DND-41 (cell line): ENCODE data around the gene TMUB2.

Source experiments
- ATAC-seq: fragments of 200-7000 bp; cut with Tn5 transposase; 3 replicates; pipeline ENCODE4 v1.9.1; 2021; ENCODE audit warnings: low read depth; ENCODE audit not compliant: insufficient read depth
- DNase-seq: peaks from one replicate; pipeline ENCODE4 v3.0.0-alpha.2; 2020
- H2AFZ ChIP-seq: 2 replicates; pipeline ENCODE4 v1.6.0; 2012; ENCODE audit warnings: low read depth, low read length
- H3K27ac ChIP-seq: 2 replicates; pipeline ENCODE4 v1.5.1; 2012; ENCODE audit warnings: low read length, inconsistent platforms
- H3K27me3 ChIP-seq: fragments of 200-600 bp; sonication (generic); 2 replicates; pipeline ENCODE4 v1.6.0; 2012; ENCODE audit warnings: low read length, mild to moderate bottlenecking, inconsistent platforms; ENCODE audit not compliant: insufficient read depth, poor library complexity
- H3K36me3 ChIP-seq: 2 replicates; pipeline ENCODE4 v1.5.1; 2012; ENCODE audit warnings: low read length, inconsistent platforms; ENCODE audit not compliant: insufficient read depth
- H3K4me1 ChIP-seq: 2 replicates; pipeline ENCODE4 v1.5.1; 2012; ENCODE audit warnings: mild to moderate bottlenecking, low read length; ENCODE audit not compliant: insufficient read depth
- H3K4me2 ChIP-seq: 2 replicates; pipeline ENCODE4 v1.6.0; 2012; ENCODE audit warnings: mild to moderate bottlenecking, moderate library complexity, low read length, inconsistent platforms; ENCODE audit not compliant: insufficient read depth
- H3K4me3 ChIP-seq, 2 experiments: fragments of 200-600 bp in 1 of 2; shearing (Covaris generic) in 1 of 2; 2 replicates each; pipeline ENCODE4 v1.5.1; 2012 to 2016; ENCODE audit warnings: inconsistent platforms in 2 of 2, low read length in 2 of 2, mild to moderate bottlenecking in 2 of 2, low read depth in 1 of 2, moderate library complexity in 1 of 2
- H3K79me2 ChIP-seq: 2 replicates; pipeline ENCODE4 v1.6.0; 2012; ENCODE audit warnings: low read length, inconsistent platforms; ENCODE audit not compliant: insufficient read depth
- H3K9ac ChIP-seq: 2 replicates; pipeline ENCODE4 v1.6.0; 2012; ENCODE audit warnings: low read depth, mild to moderate bottlenecking, inconsistent platforms, low read length, moderate library complexity
- H3K9me3 ChIP-seq: 2 replicates; pipeline ENCODE4 v1.5.1; 2012; ENCODE audit warnings: low read length, moderate library complexity, mild to moderate bottlenecking, inconsistent platforms; ENCODE audit not compliant: insufficient read depth, severe bottlenecking
- H4K20me1 ChIP-seq: 2 replicates; pipeline ENCODE4 v1.6.0; 2012; ENCODE audit warnings: low read length; ENCODE audit not compliant: insufficient read depth
- CTCF ChIP-seq: IDR thresholded peaks from 2 replicates; pipeline ENCODE4 v1.5.1; 2012; ENCODE audit warnings: borderline replicate concordance, low read length, moderate library complexity, mild to moderate bottlenecking; ENCODE audit not compliant: poor library complexity, severe bottlenecking; ENCODE audit errors: extremely low read depth
- EZH2 ChIP-seq: IDR thresholded peaks from 3 replicates; pipeline ENCODE4 v1.6.1; 2012; ENCODE audit warnings: borderline replicate concordance, low read depth, mild to moderate bottlenecking, moderate library complexity, low read length, inconsistent platforms; ENCODE audit not compliant: severe bottlenecking

The TMUB2 gene

GRCh38 chr17:44174427-44174826, 12.3 kb upstream of the TMUB2 start:
- peaks cover 7% of the 10 kb centered on the region; the same call in 1 of the 2 replicates for H3K79me2 ChIP-seq
- H3K27ac ChIP-seq, result no peak overlapping the region
- no peaks in the 10 kb centered on the region for H3K9me3 ChIP-seq
- no peaks in the 10 kb centered on the region for H3K4me1 ChIP-seq
- H3K36me3 ChIP-seq, result peaks cover 30% of the 10 kb centered on the region
- no peak overlapping the region for H3K4me2 ChIP-seq
- H4K20me1 ChIP-seq, result peaks cover 25% of the 10 kb centered on the region; the same call in 1 of the 2 replicates
- TF ChIP-seq CTCF (no peak), EZH2 (no peak)
- no peak overlapping the region for H3K4me3 ChIP-seq
- no peak for ATAC-seq
- no peak for DNase-seq
- no peak overlapping the region for H2AFZ ChIP-seq
- H3K27me3 ChIP-seq, result no peaks in the 10 kb centered on the region
- H3K9ac ChIP-seq, result no peak overlapping the region

- ATAC-seq, result no peak; the same call in 2 of the 3 replicates
- no peak for DNase-seq
- no peak overlapping the region for H3K4me3 ChIP-seq
- H2AFZ ChIP-seq, result no peak overlapping the region
- H4K20me1 ChIP-seq, result peaks cover 25% of the 10 kb centered on the region; the same call in 1 of the 2 replicates
- H3K79me2 ChIP-seq, result peaks cover 7% of the 10 kb centered on the region; the same call in 1 of the 2 replicates
- H3K4me1 ChIP-seq, result no peaks in the 10 kb centered on the region
- H3K9me3 ChIP-seq, result no peaks in the 10 kb centered on the region
- peaks cover 30% of the 10 kb centered on the region for H3K36me3 ChIP-seq
- H3K9ac ChIP-seq, result no peak overlapping the region
- TF ChIP-seq EZH2 (no peak), CTCF (no peak)
- H3K4me2 ChIP-seq, result no peak overlapping the region
- no peaks in the 10 kb centered on the region for H3K27me3 ChIP-seq
- H3K27ac ChIP-seq, result no peak overlapping the region
Observed at GRCh38 chr17:44176257-44176656, 10.5 kb upstream of the TMUB2 start.

- no peak for TF ChIP-seq CTCF
- TF ChIP-seq EZH2, result no peak
- H3K27me3 ChIP-seq, result no peaks in the 10 kb centered on the region
- no peak overlapping the region for H3K4me2 ChIP-seq
- no peak overlapping the region for H3K27ac ChIP-seq
- no peak overlapping the region for H3K4me3 ChIP-seq
- ATAC-seq (no peak), DNase-seq (no peak)
- H3K9ac ChIP-seq, result no peak overlapping the region
- H3K79me2 ChIP-seq, result peaks cover 12% of the 10 kb centered on the region
- no peaks in the 10 kb centered on the region for H3K4me1 ChIP-seq
- H3K36me3 ChIP-seq, result peaks cover 35% of the 10 kb centered on the region
- H4K20me1 ChIP-seq, result peaks cover 25% of the 10 kb centered on the region; the same call in 1 of the 2 replicates
- H3K9me3 ChIP-seq, result no peaks in the 10 kb centered on the region
- H2AFZ ChIP-seq, result no peak overlapping the region
Observed at GRCh38 chr17:44176671-44177501, 9.9 kb upstream of the TMUB2 start.
